ENCODE data around the gene HACD4.

HACD4 gene

DNA sequence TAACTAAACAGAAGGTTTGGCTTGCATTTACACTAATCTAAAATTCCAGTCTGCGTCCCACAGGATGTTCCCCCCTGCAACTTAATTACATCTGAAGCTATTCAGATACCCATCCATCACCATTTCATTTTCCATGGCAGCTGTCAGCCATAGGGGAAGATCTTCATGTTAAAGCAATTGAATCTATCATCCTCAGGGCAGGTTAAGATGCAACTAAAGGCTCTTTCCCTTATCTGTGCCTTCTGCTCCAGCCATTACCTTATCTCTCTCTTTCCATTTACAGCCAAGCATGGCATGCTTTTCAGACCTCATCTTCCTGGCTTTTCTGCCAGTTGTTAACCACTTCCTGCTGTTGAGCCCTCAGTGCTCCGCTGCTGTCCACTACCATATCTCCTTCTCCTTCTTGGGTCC lies 15.8 kb upstream of the HACD4 start:
- no peak overlapping the region for H3K27ac ChIP-seq (ENCODE audit: poor library complexity, severe bottlenecking)
- H3K27me3 ChIP-seq (ENCODE audit: insufficient read depth, poor library complexity, severe bottlenecking): no peaks in the 10 kb centered on the region
- DNase-seq (ENCODE audit: low spot score) (no peak), ATAC-seq (ENCODE audit: low read depth) (no peak)
- no peak overlapping the region for H3K4me3 ChIP-seq (ENCODE audit: severe bottlenecking)
- no peaks in the 10 kb centered on the region for H3K36me3 ChIP-seq (ENCODE audit: low read depth)
- no peak for TF ChIP-seq CTCF (IDR thresholded peaks at IDR 0.05; ENCODE audit: poor library complexity, severe bottlenecking)
- H3K4me1 ChIP-seq (ENCODE audit: insufficient read depth, poor library complexity, severe bottlenecking): no peaks in the 10 kb centered on the region
- H3K9me3 ChIP-seq (ENCODE audit: severe bottlenecking): no peaks in the 10 kb centered on the region

DNA sequence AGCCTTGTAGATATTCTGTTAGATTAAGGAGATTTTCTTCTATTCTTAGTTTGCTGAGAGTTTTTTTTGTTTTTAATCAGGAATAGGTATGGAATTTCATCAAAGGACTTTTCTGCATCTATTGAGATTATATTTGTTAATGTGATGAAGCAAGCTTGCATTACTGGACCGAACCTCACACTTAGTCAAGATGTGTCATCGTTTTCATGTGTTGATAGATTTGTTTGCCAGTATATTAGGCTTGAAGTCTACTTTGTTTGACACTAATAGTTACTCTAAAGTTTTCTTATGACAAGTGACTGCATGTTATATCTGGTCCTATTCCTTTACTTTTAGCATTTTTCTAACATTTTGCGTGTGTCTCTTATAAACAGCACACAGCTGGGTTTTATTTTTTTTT lies 12.4 kb upstream of the HACD4 start:
- Histone ChIP-seq H3K27me3 (ENCODE audit: insufficient read depth, poor library complexity, severe bottlenecking) (no peaks in the 10 kb centered on the region), H3K27ac (ENCODE audit: poor library complexity, severe bottlenecking) (no peak overlapping the region), H3K36me3 (ENCODE audit: low read depth) (no peaks in the 10 kb centered on the region), H3K4me3 (ENCODE audit: severe bottlenecking) (no peak overlapping the region), H3K9me3 (ENCODE audit: severe bottlenecking) (no peaks in the 10 kb centered on the region), H3K4me1 (ENCODE audit: insufficient read depth, poor library complexity, severe bottlenecking) (no peaks in the 10 kb centered on the region)
- ATAC-seq (ENCODE audit: low read depth): no peak
- TF ChIP-seq CTCF (IDR thresholded peaks at IDR 0.05; ENCODE audit: poor library complexity, severe bottlenecking): no peak
- DNase-seq (ENCODE audit: low spot score): no peak

- no peaks in the 10 kb centered on the region for H3K4me1 ChIP-seq (ENCODE audit: insufficient read depth, poor library complexity, severe bottlenecking)
- no peaks in the 10 kb centered on the region for H3K36me3 ChIP-seq (ENCODE audit: low read depth)
- H3K4me3 ChIP-seq (ENCODE audit: severe bottlenecking): no peak overlapping the region
- TF ChIP-seq CTCF (IDR thresholded peaks at IDR 0.05; ENCODE audit: poor library complexity, severe bottlenecking): no peak
- no peaks in the 10 kb centered on the region for H3K9me3 ChIP-seq (ENCODE audit: severe bottlenecking)
- no peak overlapping the region for H3K27ac ChIP-seq (ENCODE audit: poor library complexity, severe bottlenecking)
- no peaks in the 10 kb centered on the region for H3K27me3 ChIP-seq (ENCODE audit: insufficient read depth, poor library complexity, severe bottlenecking)
- ATAC-seq (ENCODE audit: low read depth): no peak
- DNase-seq (ENCODE audit: low spot score): no peak
Measured at GRCh38 chr9:21042466-21042865, 11.0 kb upstream of the HACD4 start.

DNA sequence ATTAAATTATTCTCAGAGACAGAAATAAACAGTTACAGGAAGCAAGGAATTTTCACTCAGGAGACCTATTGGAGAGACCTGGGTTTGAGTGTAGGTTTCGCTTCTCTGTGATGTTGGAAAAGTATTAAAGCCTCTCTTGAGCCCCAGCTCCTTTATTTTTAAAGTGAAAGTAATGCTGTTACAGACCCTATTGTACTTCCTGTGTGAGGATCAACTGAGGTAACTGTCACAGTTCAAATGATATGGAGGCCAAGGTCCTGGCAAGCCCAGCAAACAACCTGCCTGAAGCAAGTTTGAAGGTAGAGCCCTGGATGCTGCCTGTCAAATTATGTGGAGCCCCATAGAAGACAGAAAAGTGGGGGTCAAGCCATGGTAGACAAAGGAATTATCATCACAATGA lies 7.9 kb upstream of the HACD4 start:
- Histone ChIP-seq H3K9me3 (ENCODE audit: severe bottlenecking) (no peaks in the 10 kb centered on the region), H3K4me3 (ENCODE audit: severe bottlenecking) (no peak overlapping the region), H3K27me3 (ENCODE audit: insufficient read depth, poor library complexity, severe bottlenecking) (no peaks in the 10 kb centered on the region), H3K36me3 (ENCODE audit: low read depth) (no peaks in the 10 kb centered on the region), H3K4me1 (ENCODE audit: insufficient read depth, poor library complexity, severe bottlenecking) (no peaks in the 10 kb centered on the region), H3K27ac (ENCODE audit: poor library complexity, severe bottlenecking) (no peak overlapping the region)
- ATAC-seq (ENCODE audit: low read depth): no peak
- no peak for TF ChIP-seq CTCF (IDR thresholded peaks at IDR 0.05; ENCODE audit: poor library complexity, severe bottlenecking)
- no peak for DNase-seq (ENCODE audit: low spot score)

DNA sequence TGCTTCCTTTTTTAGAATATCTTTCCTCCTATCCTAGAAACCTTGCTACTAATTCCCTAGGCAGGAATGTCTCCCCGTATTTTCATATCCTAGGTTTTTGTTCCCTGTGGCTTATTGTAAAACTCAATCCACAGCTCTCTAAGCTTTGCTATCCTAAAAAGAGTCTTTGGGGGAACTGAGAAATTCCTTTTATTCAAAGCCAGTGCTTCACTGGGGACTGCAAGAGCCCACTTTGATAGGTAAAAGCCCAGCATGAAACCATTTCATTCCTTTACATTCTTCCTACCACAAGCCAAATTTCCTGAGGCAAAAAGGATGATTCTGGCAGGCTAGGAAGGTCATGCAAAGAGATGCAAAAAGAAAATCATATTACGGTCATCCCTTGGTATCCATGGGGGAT lies 5.8 kb upstream of the HACD4 start:
- no peaks in the 10 kb centered on the region for H3K27me3 ChIP-seq (ENCODE audit: insufficient read depth, poor library complexity, severe bottlenecking)
- no peak for TF ChIP-seq CTCF (IDR thresholded peaks at IDR 0.05; ENCODE audit: poor library complexity, severe bottlenecking)
- ATAC-seq (ENCODE audit: low read depth) (no peak), DNase-seq (ENCODE audit: low spot score) (no peak)
- no peaks in the 10 kb centered on the region for H3K36me3 ChIP-seq (ENCODE audit: low read depth)
- H3K4me1 ChIP-seq (ENCODE audit: insufficient read depth, poor library complexity, severe bottlenecking): no peaks in the 10 kb centered on the region
- no peaks in the 10 kb centered on the region for H3K9me3 ChIP-seq (ENCODE audit: severe bottlenecking)
- H3K27ac ChIP-seq (ENCODE audit: poor library complexity, severe bottlenecking): no peak overlapping the region
- no peak overlapping the region for H3K4me3 ChIP-seq (ENCODE audit: severe bottlenecking)

Measured in RWPE2 (cell line).